K562 (cell line): ENCODE data around the gene ADARB2. TPM values are rescaled to one million over a fixed set of nuclear protein-coding genes. Genes with fewer than 3 reads are reported as not detected.

ENCODE experiments used
- REST ChIP-seq, 2 experiments: fragments of 450-650 bp; formaldehyde crosslinking in 1 of 2; IDR thresholded peaks; 2 replicates each; pipeline versions ENCODE4 v1.4.0 to v1.6.1; 2014 to 2020; ENCODE audit warnings: mild to moderate bottlenecking in 2 of 2, borderline replicate concordance in 1 of 2, low read depth in 1 of 2
- polyA plus RNA-seq, 8 experiments: library from polyadenylated mRNA; depleted of rRNA in 4 of 8; stranded (reverse) in 5 of 8; unstranded in 3 of 8; fragments of >200 nt; fragmentation: Nextera tagmentation in 2 of 8; fragmentation: Illumina TruSeq in 1 of 8; extraction: Ambion mirVana in 2 of 8; extraction: Trizol in 1 of 8; gene quantifications; 2 replicates each; pipeline versions ENCODE4 v1.2.1 to v1.2.3, GENCODE V29; 2011 to 2014; ENCODE audit warnings: inconsistent platforms in 1 of 8, missing spikeins in 1 of 8
- total RNA-seq, 7 experiments: library from RNA; depleted of rRNA in 6 of 7; stranded (reverse); fragments of >200 nt in 6 of 7; fragmentation: Illumina TruSeq in 2 of 7; extraction: Trizol in 2 of 7; gene quantifications; 2 replicates each; pipeline versions ENCODE4 v1.2.1 to v1.2.3, GENCODE V29; 2011 to 2021; ENCODE audit warnings: low replicate concordance in 1 of 7

Gene ADARB2
- total and polyA plus RNA-seq, 9 of the 15 experiments (the other 6 are each of a cell fraction or from before 2014, with no cell fraction given): not detected

- no peak for TF ChIP-seq REST (IDR thresholded peaks at IDR 0.05; ENCODE audit: borderline replicate concordance)
- TF ChIP-seq REST (CRISPR knock-in tag; IDR thresholded peaks at IDR 0.05; ENCODE audit: low read depth): no peak
Measured at GRCh38 chr10:1665021-1665661, 72.2 kb downstream of the ADARB2 start (continued).
